ENCODE measurements around the gene LCORL. TPM values are rescaled to one million over a fixed set of nuclear protein-coding genes. Genes with fewer than 3 reads are reported as not detected.

Gene LCORL
- total and polyA plus RNA-seq, 2 donors (not counting 3 experiments of a cell fraction or from before 2014, with no cell fraction given): 2.8 to 23.9 TPM

- no peak for DNase-seq (ENCODE audit: low read depth, low spot score)
Measured at GRCh38 chr4:17915439-17915838, 106.1 kb downstream of the LCORL start.

More at GRCh38 chr4:17915439-17915838, 106.1 kb downstream of the LCORL start:
- H3K27ac ChIP-seq (ENCODE audit: insufficient read depth, low read depth, low read length): no peak overlapping the region
- no peak for TF ChIP-seq FOS (IDR thresholded peaks at IDR 0.05; ENCODE audit: borderline replicate concordance, insufficient read depth, low read length)
- TF ChIP-seq GATA2 (IDR thresholded peaks at IDR 0.05; ENCODE audit: insufficient read depth, insufficient read length, low read depth, low read length): no peak
- no peak for TF ChIP-seq CTCF (IDR thresholded peaks at IDR 0.05; ENCODE audit: extremely low read depth in 1 of 2, insufficient read depth in 1 of 2, low read depth in 1 of 2, low read length in 2 of 2)
- TF ChIP-seq EZH2 (IDR thresholded peaks at IDR 0.05; ENCODE audit: borderline replicate concordance, low read depth, low read length, severe bottlenecking): no peak
- no peak for TF ChIP-seq JUN (IDR thresholded peaks at IDR 0.05; ENCODE audit: borderline replicate concordance, insufficient read depth, insufficient read length, low read depth)
- TF ChIP-seq POLR2AphosphoS5 (IDR thresholded peaks at IDR 0.05; ENCODE audit: insufficient read depth, low read depth, low read length): no peak
- TF ChIP-seq POLR2A (IDR thresholded peaks at IDR 0.05; ENCODE audit: low read depth, low read length): no peak
- TF ChIP-seq MYC (IDR thresholded peaks at IDR 0.05; ENCODE audit: low read depth, low read length): no peak
- TF ChIP-seq MAX (IDR thresholded peaks at IDR 0.05; ENCODE audit: insufficient read depth, insufficient read length): no peak
- POLR2A ChIA-PET: no interaction called here
- BruUV-seq (replicated peaks): no TSS peak
- no peaks in the 10 kb centered on the region for H3K9me3 ChIP-seq (replicated peaks; ENCODE audit: control insufficient read depth, insufficient read depth, low read length)
- no peaks in the 10 kb centered on the region for H3K79me2 ChIP-seq (ENCODE audit: control insufficient read depth, insufficient read depth, low read length)
- H4K20me1 ChIP-seq (replicated peaks; ENCODE audit: control insufficient read depth, extremely low read depth, insufficient read depth, low read length): no peaks in the 10 kb centered on the region
- intact Hi-C loops (cut with micrococcal nuclease): no loop called here
- no peak overlapping the region for H2AFZ ChIP-seq (ENCODE audit: low read depth, low read length)
- H3K4me2 ChIP-seq (ENCODE audit: insufficient read depth, low read length): no peak overlapping the region
- peaks cover 0 to 3% of the 10 kb centered on the region in 2 experiments for H3K36me3 ChIP-seq (ENCODE audit: control insufficient read depth in 2 of 2, extremely low read depth in 1 of 2, insufficient read depth in 2 of 2, low read length in 2 of 2)
- H3K9me1 ChIP-seq (replicated peaks; ENCODE audit: control insufficient read depth, extremely low read depth, insufficient read depth, low read length): no peaks in the 10 kb centered on the region
- H3K4me3 ChIP-seq (replicated peaks in 1 of 3; ENCODE audit: insufficient read depth in 1 of 3, low read depth in 1 of 3, low read length in 3 of 3): no peak overlapping the region
- dilution Hi-C loops (cut with MboI; ENCODE audit: extremely low pct_ligation_motif_present, low sequenced_read_pairs): no loop called here
- no peaks in the 10 kb centered on the region for H3K27me3 ChIP-seq (ENCODE audit: control insufficient read depth in 2 of 2, insufficient read depth in 2 of 2, low read length in 2 of 2)
- CTCF ChIA-PET: no interaction called here
- FAIRE-seq: no peak
- H3K4me1 ChIP-seq (ENCODE audit: control insufficient read depth, extremely low read depth, insufficient read depth, low read length): no peaks in the 10 kb centered on the region
- no peak overlapping the region for H3K9ac ChIP-seq (replicated peaks; ENCODE audit: extremely low read depth, insufficient read depth, low read length)

All from endothelial cell of umbilical vein (primary cell).